IMR-90 (cell line): ENCODE data around the gene C19orf25. TPM values are rescaled to one million over a fixed set of nuclear protein-coding genes. Genes with fewer than 3 reads are reported as not detected.

Source experiments
- ATAC-seq: fragments of 200-7000 bp; cut with Tn5 transposase; 2 replicates; pipeline ENCODE4 v1.9.1; 2020; ENCODE audit warnings: low read depth, mild to moderate bottlenecking, moderate library complexity
- BruUV-seq: library from RNA; stranded (reverse); fragments of 400-500 nt; replicated peaks from 2 replicates; lab custom pipeline; 2021; lab: Mats Ljungman, UMichigan
- CTCF ChIA-PET: fragments of 300-600 bp; formaldehyde crosslinking; extraction: SDS; loops from one replicate; lab custom pipeline; 2021; ENCODE audit warnings: antibody characterized with exemption; lab: Yijun Ruan, JAX
- POLR2A ChIA-PET: fragments of 300-600 bp; sonication (Branson Sonifier 250); formaldehyde crosslinking; loops from one replicate; lab custom pipeline; 2022; ENCODE audit warnings: antibody characterized with exemption; ENCODE audit not compliant: unreplicated experiment; lab: Charles Lee
- DNase-seq: peaks from one replicate; pipeline ENCODE4 v3.0.0; 2013
- H2AFZ ChIP-seq: replicated peaks from 2 replicates; pipeline ENCODE3; 2013; ENCODE audit warnings: low read length, mild to moderate bottlenecking; ENCODE audit not compliant: poor library complexity
- H2AK5ac ChIP-seq: 2 replicates; pipeline ENCODE4 v1.6.1; 2013; ENCODE audit warnings: low read depth, low read length, inconsistent platforms
- H2AK9ac ChIP-seq: replicated peaks from 2 replicates; pipeline ENCODE3; 2013; ENCODE audit warnings: mild to moderate bottlenecking, low read depth, low read length, moderate library complexity; ENCODE audit not compliant: poor library complexity
- H2BK120ac ChIP-seq: 2 replicates; pipeline ENCODE4 v1.6.1; 2013; ENCODE audit warnings: low read depth, low read length, inconsistent platforms
- H2BK15ac ChIP-seq: 3 replicates; pipeline ENCODE4 v1.6.1; 2013; ENCODE audit warnings: low read depth, low read length, inconsistent platforms
- H2BK20ac ChIP-seq: 2 replicates; pipeline ENCODE4 v1.6.1; 2013; ENCODE audit warnings: low read depth, mild to moderate bottlenecking, inconsistent platforms, low read length, moderate library complexity
- H2BK5ac ChIP-seq: 2 replicates; pipeline ENCODE4 v1.6.1; 2013; ENCODE audit warnings: mild to moderate bottlenecking, low read depth, low read length, inconsistent platforms; ENCODE audit not compliant: poor library complexity, severe bottlenecking
- H3K14ac ChIP-seq: replicated peaks from 2 replicates; pipeline ENCODE4 v1.6.1; 2013; ENCODE audit warnings: low read depth, low read length, inconsistent platforms
- H3K18ac ChIP-seq: 2 replicates; pipeline ENCODE4 v1.6.1; 2013; ENCODE audit warnings: low read depth, low read length, control low read depth
- H3K23ac ChIP-seq: 2 replicates; pipeline ENCODE4 v1.6.1; 2013; ENCODE audit warnings: low read depth, low read length, inconsistent platforms
- H3K27ac ChIP-seq: 2 replicates; pipeline ENCODE4 v1.5.1; 2013; ENCODE audit warnings: mild to moderate bottlenecking, control low read depth, low read length; ENCODE audit not compliant: insufficient read depth
- H3K27me3 ChIP-seq: 2 replicates; pipeline ENCODE4 v1.6.1; 2013; ENCODE audit warnings: low read length; ENCODE audit not compliant: control insufficient read depth, insufficient read depth
- H3K36me3 ChIP-seq: 2 replicates; pipeline ENCODE4 v1.6.1; 2013; ENCODE audit warnings: low read length, mixed read lengths; ENCODE audit not compliant: control insufficient read depth, insufficient read depth
- H3K4ac ChIP-seq: 2 replicates; pipeline ENCODE4 v1.6.1; 2013; ENCODE audit warnings: low read depth, low read length, inconsistent platforms
- H3K4me1 ChIP-seq: 2 replicates; pipeline ENCODE4 v1.6.1; 2013; ENCODE audit warnings: low read length, mixed read lengths; ENCODE audit not compliant: control insufficient read depth, insufficient read depth
- H3K4me2 ChIP-seq: 2 replicates; pipeline ENCODE4 v1.6.1; 2013; ENCODE audit warnings: low read depth, mild to moderate bottlenecking, control low read depth, low read length, moderate library complexity
- H3K4me3 ChIP-seq: 2 replicates; pipeline ENCODE4 v1.5.1; 2013; ENCODE audit warnings: low read depth, mild to moderate bottlenecking, control low read depth, low read length, moderate library complexity; ENCODE audit not compliant: insufficient read depth
- H3K56ac ChIP-seq: 2 replicates; pipeline ENCODE4 v1.6.1; 2013; ENCODE audit warnings: low read length, inconsistent platforms; ENCODE audit not compliant: insufficient read depth; ENCODE audit errors: extremely low read depth
- H3K79me1 ChIP-seq, 2 experiments: 2 replicates each; pipeline ENCODE4 v1.6.1; 2013; ENCODE audit warnings: low read length in 2 of 2, inconsistent platforms in 1 of 2, low read depth in 1 of 2
- H3K9ac ChIP-seq: 2 replicates; pipeline ENCODE4 v1.6.1; 2013; ENCODE audit warnings: low read depth, low read length, control low read depth
- H3K9me1 ChIP-seq: 2 replicates; pipeline ENCODE4 v1.6.1; 2013; ENCODE audit warnings: low read length, inconsistent platforms; ENCODE audit not compliant: insufficient read depth
- H3K9me3 ChIP-seq: 2 replicates; pipeline ENCODE4 v1.6.1; 2013; ENCODE audit warnings: low read length; ENCODE audit not compliant: control insufficient read depth, insufficient read depth
- H4K20me1 ChIP-seq: 2 replicates; pipeline ENCODE4 v1.6.1; 2013; ENCODE audit warnings: low read length, inconsistent platforms; ENCODE audit not compliant: insufficient read depth
- H4K5ac ChIP-seq: 2 replicates; pipeline ENCODE4 v1.6.1; 2013; ENCODE audit warnings: mild to moderate bottlenecking, low read depth, low read length, control low read depth
- H4K8ac ChIP-seq, 2 experiments: 2 replicates each; pipeline ENCODE4 v1.6.1; 2013; ENCODE audit warnings: low read depth in 2 of 2, low read length in 2 of 2, control low read depth in 1 of 2, inconsistent platforms in 1 of 2
- H4K91ac ChIP-seq: 2 replicates; pipeline ENCODE4 v1.6.1; 2013; ENCODE audit warnings: low read depth, low read length, inconsistent platforms; ENCODE audit not compliant: insufficient read depth
- BHLHE40 ChIP-seq: fragments of 150-350 bp; IDR thresholded peaks from 2 replicates; pipeline ENCODE4 v1.6.1; 2016; ENCODE audit warnings: mild to moderate bottlenecking, low read depth, low read length
- CEBPB ChIP-seq: IDR thresholded peaks from 2 replicates; pipeline ENCODE4 v1.6.1; 2012; ENCODE audit warnings: low read depth, low read length, improper control_type of control experiment
- CHD1 ChIP-seq: IDR thresholded peaks from 2 replicates; pipeline ENCODE4 v1.6.1; 2012; ENCODE audit warnings: low read depth, low read length, improper control_type of control experiment
- CTCF ChIP-seq: conservative IDR thresholded peaks from 2 replicates; pipeline ENCODE4 v1.5.1; 2012; ENCODE audit warnings: mild to moderate bottlenecking, low read depth, low read length, improper control_type of control experiment
- ELK1 ChIP-seq: fragments of 150-350 bp; IDR thresholded peaks from 2 replicates; pipeline ENCODE4 v1.6.1; 2016; ENCODE audit warnings: low read depth, mild to moderate bottlenecking, low read length, moderate library complexity, borderline replicate concordance
- FOS ChIP-seq: fragments of 150-350 bp; IDR thresholded peaks from 2 replicates; pipeline ENCODE4 v1.6.1; 2016; ENCODE audit warnings: low read depth, low read length
- MAFK ChIP-seq: IDR thresholded peaks from 2 replicates; pipeline ENCODE4 v1.6.1; 2012; ENCODE audit warnings: low read depth, low read length, improper control_type of control experiment
- MAZ ChIP-seq: IDR thresholded peaks from 2 replicates; pipeline ENCODE4 v1.6.1; 2012; ENCODE audit warnings: low read depth, mild to moderate bottlenecking, low read length, improper control_type of control experiment, moderate library complexity, borderline replicate concordance
- MXI1 ChIP-seq: IDR thresholded peaks from 2 replicates; pipeline ENCODE4 v1.6.1; 2012; ENCODE audit warnings: low read depth, mild to moderate bottlenecking, low read length, moderate library complexity, borderline replicate concordance
- NFE2L2 ChIP-seq: fragments of 150-350 bp; IDR thresholded peaks from 2 replicates; pipeline ENCODE4 v1.6.1; 2016; ENCODE audit warnings: low read depth, mild to moderate bottlenecking, low read length
- POLR2A ChIP-seq: IDR thresholded peaks from 2 replicates; pipeline ENCODE4 v1.6.1; 2012; ENCODE audit warnings: mild to moderate bottlenecking, low read depth, low read length
- RAD21 ChIP-seq: IDR thresholded peaks from 2 replicates; pipeline ENCODE4 v1.6.1; 2012; ENCODE audit warnings: low read length, improper control_type of control experiment
- RCOR1 ChIP-seq: IDR thresholded peaks from 2 replicates; pipeline ENCODE4 v1.6.1; 2012; ENCODE audit warnings: mild to moderate bottlenecking, low read length, improper control_type of control experiment; ENCODE audit not compliant: insufficient replicate concordance
- RFX5 ChIP-seq: IDR thresholded peaks from 2 replicates; pipeline ENCODE4 v1.8.0; 2012; ENCODE audit warnings: low read depth, mild to moderate bottlenecking, low read length, moderate library complexity
- SMC3 ChIP-seq: fragments of 150-350 bp; IDR thresholded peaks from 2 replicates; pipeline ENCODE4 v1.6.1; 2016; ENCODE audit warnings: low read depth, mild to moderate bottlenecking, antibody characterized with exemption, low read length, moderate library complexity
- USF2 ChIP-seq: fragments of 150-350 bp; IDR thresholded peaks from 2 replicates; pipeline ENCODE4 v1.6.1; 2017; ENCODE audit warnings: mild to moderate bottlenecking, antibody characterized with exemption, low read length, low read depth
- WGBS, 2 experiments: methylation state at CpG; one replicate each; pipeline versions ENCODE4 v1.1.5 to v1.1.7; 2013; ENCODE audit warnings: missing lambda C conversion rate in 2 of 2; ENCODE audit not compliant: insufficient read length in 1 of 2; ENCODE audit errors: extremely low coverage in 2 of 2; 5-methylcytosine and 5-hydroxymethylcytosine counted together
- dilution Hi-C: fragments of 300-500 bp; cut with HindIII; formaldehyde crosslinking; loops from one replicate; pipeline ENCODE4 v1.14.3; 2018; ENCODE audit warnings: low sequenced_read_pairs; ENCODE audit not compliant: unreplicated experiment
- in situ Hi-C: fragments of 300-500 bp; cut with MboI; formaldehyde crosslinking; loops from 3 replicates; pipeline ENCODE4 v1.14.3; 2019; ENCODE audit warnings: low sequenced_read_pairs, inconsistent platforms, mixed read lengths
- intact Hi-C: fragments of 100-400 bp; cut with micrococcal nuclease; formaldehyde crosslinking; loops from 2 replicates; pipeline ENCODE4 v1.10.0; 2022
- polyA plus RNA-seq, 3 experiments: library from polyadenylated mRNA; depleted of rRNA; stranded (reverse); fragments of >200 nt; gene quantifications; 2 replicates each; pipeline ENCODE4 v1.2.3, GENCODE V29; 2012; ENCODE audit warnings: low replicate concordance in 1 of 3
- total RNA-seq: library from RNA; depleted of rRNA; stranded (reverse); fragments of >200 nt; gene quantifications from 2 replicates; pipeline ENCODE4 v1.2.3, GENCODE V29; 2012

The C19orf25 gene
- total and polyA plus RNA-seq, 2 of the 4 experiments (the other 2 are of a cell fraction) = 10.4 to 34.9 TPM

- no peaks in the 10 kb centered on the region for H3K9me1 ChIP-seq
- H3K14ac ChIP-seq = no peak overlapping the region
- H4K8ac ChIP-seq = no peak overlapping the region
- no peak overlapping the region for H2BK120ac ChIP-seq
- no peak overlapping the region for H2BK20ac ChIP-seq
- in situ Hi-C loops = no loop called here
- peaks cover 6 to 11% of the 10 kb centered on the region in 2 experiments for H3K79me1 ChIP-seq
- H3K18ac ChIP-seq = no peak overlapping the region
- no peak overlapping the region for H2AK9ac ChIP-seq
- no peak overlapping the region for H3K9ac ChIP-seq
- ChIA-PET CTCF (no interaction called here), POLR2A (no interaction called here)
- intact Hi-C loops = no loop called here
- H3K9me3 ChIP-seq = no peaks in the 10 kb centered on the region
- no peak overlapping the region for H4K5ac ChIP-seq
- no peak for ATAC-seq
- no peak overlapping the region for H4K91ac ChIP-seq
- DNase-seq = no peak
- no peaks in the 10 kb centered on the region for H3K36me3 ChIP-seq
- no peak overlapping the region for H3K27ac ChIP-seq
- no TSS peak for BruUV-seq
- no peak overlapping the region for H2BK15ac ChIP-seq
- no peaks in the 10 kb centered on the region for H3K4me1 ChIP-seq
- H3K23ac ChIP-seq = no peak overlapping the region
- peaks cover 5% of the 10 kb centered on the region for H4K20me1 ChIP-seq
- H2AK5ac ChIP-seq = no peak overlapping the region
- no peaks in the 10 kb centered on the region for H3K27me3 ChIP-seq
- no peak overlapping the region for H3K4me2 ChIP-seq
- no peak overlapping the region for H2BK5ac ChIP-seq
- no peak overlapping the region for H3K56ac ChIP-seq
- TF ChIP-seq MAZ = no peak
- TF ChIP-seq CTCF = no peak
- TF ChIP-seq ELK1 = no peak
- TF ChIP-seq BHLHE40 = no peak
- no peak for TF ChIP-seq MXI1
- no peak for TF ChIP-seq SMC3
- no peak for TF ChIP-seq NFE2L2
- no peak for TF ChIP-seq USF2
- no peak for TF ChIP-seq RAD21
- no peak for TF ChIP-seq CEBPB
- TF ChIP-seq MAFK = no peak
- TF ChIP-seq CHD1 = no peak
- TF ChIP-seq RFX5 = no peak
- no peak for TF ChIP-seq FOS
- no peak for TF ChIP-seq POLR2A
- TF ChIP-seq RCOR1 = no peak
- H3K4me3 ChIP-seq = no peak overlapping the region
- H3K4ac ChIP-seq = no peak overlapping the region
- peak overlapping the region; percentile 51 for H2AFZ ChIP-seq
- dilution Hi-C loops = no loop called here
- 83% methylated on average over 17 of the region's 37 CpGs; no CpG with 5 or more reads in 1 of the 2 experiments for WGBS, 2 experiments
These were observed 3.5 kb upstream of the C19orf25 start for GRCh38 chr19:1482361-1483130.
